ENCODE data around the gene PKHD1. TPM values are rescaled to one million over a fixed set of nuclear protein-coding genes. Genes with fewer than 3 reads are reported as not detected.

The PKHD1 gene
- total RNA-seq, 1 donor from 2014 or later: 0.49 TPM

DNA sequence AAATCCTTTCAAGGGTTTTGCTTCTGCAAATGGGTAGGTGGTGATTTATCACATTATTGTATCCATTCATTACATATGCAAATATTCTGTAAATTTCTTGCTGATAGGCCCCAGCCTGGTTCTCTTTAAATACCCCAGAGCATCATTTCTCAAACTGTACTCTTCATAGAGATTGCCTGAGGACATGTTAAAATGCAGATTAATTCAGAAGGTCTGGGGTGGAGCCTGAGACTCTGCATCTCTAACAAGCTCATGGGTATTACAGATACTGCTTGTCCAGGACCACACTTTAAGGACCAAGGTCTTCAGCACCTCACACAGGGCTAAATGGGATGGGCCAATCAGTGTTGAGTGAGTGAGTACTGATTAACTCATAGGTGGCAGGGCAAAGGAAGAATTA is 46.3 kb downstream of the PKHD1 start:
- intact Hi-C loops (cut with DNase I): no loop called here
- TF ChIP-seq CTCF (IDR thresholded peaks at IDR 0.05) (no peak), POLR2A (IDR thresholded peaks at IDR 0.05) (no peak), POLR2AphosphoS5 (IDR thresholded peaks at IDR 0.05; ENCODE audit: insufficient read depth in 1 of 2, low read depth in 1 of 2) (no peak)
- no peaks in the 10 kb centered on the region for H3K4me1 ChIP-seq
- H3K36me3 ChIP-seq: no peaks in the 10 kb centered on the region
- H3K9me3 ChIP-seq: no peaks in the 10 kb centered on the region
- H3K27ac ChIP-seq: no peak overlapping the region
- H3K4me3 ChIP-seq: no peak overlapping the region
- DNase-seq (ENCODE audit: extremely low spot score in 2 of 2): no peak
- H3K27me3 ChIP-seq: no peaks in the 10 kb centered on the region

GRCh38 chr6:52027699-52028098 is 59.7 kb downstream of the PKHD1 start:
- no peak for DNase-seq (ENCODE audit: extremely low spot score in 2 of 2)
- H3K27ac ChIP-seq: no peak overlapping the region
- no peaks in the 10 kb centered on the region for H3K27me3 ChIP-seq
- H3K4me3 ChIP-seq: no peak overlapping the region
- no peaks in the 10 kb centered on the region for H3K36me3 ChIP-seq
- no peaks in the 10 kb centered on the region for H3K4me1 ChIP-seq
- H3K9me3 ChIP-seq: no peaks in the 10 kb centered on the region
- TF ChIP-seq CTCF (IDR thresholded peaks at IDR 0.05) (no peak), POLR2AphosphoS5 (IDR thresholded peaks at IDR 0.05; ENCODE audit: insufficient read depth in 1 of 2, low read depth in 1 of 2) (no peak), POLR2A (IDR thresholded peaks at IDR 0.05) (no peak)
- intact Hi-C loops (cut with DNase I): no loop called here

DNA sequence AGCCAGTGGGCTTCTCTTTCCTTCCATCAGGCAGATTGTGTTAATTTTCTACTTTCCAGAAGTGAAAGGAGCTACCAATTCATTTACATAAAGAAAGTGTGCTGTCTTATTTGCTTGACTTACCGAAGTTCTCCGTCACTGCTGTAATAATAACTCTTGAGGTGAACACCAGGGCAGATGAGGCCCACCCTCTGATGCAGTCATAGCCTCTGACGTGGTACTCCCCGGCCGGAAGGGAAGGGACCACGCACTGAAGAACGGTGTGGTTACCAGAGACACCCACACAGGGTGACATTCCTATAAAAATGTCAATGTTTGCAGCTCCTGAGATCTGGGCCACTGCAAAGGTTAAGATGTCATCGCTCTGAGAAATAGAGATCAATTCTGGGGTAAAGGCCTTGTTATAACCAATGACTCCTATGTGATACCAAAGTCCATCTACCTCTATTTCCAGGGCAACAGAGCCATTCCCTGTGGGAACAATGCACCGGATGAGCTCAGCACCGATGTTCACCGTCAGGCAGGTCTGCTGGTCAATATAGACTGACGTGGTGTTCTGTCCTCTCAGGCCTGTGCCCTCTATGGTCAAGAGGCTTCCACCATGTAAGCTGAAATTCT is 62.9 kb downstream of the PKHD1 start:
- no peak overlapping the region for H3K4me3 ChIP-seq
- no peaks in the 10 kb centered on the region for H3K36me3 ChIP-seq
- no peak for DNase-seq (ENCODE audit: extremely low spot score in 2 of 2)
- intact Hi-C loops (cut with DNase I): no loop called here
- H3K9me3 ChIP-seq: no peaks in the 10 kb centered on the region
- H3K4me1 ChIP-seq: no peaks in the 10 kb centered on the region
- TF ChIP-seq POLR2A (IDR thresholded peaks at IDR 0.05): no peak
- TF ChIP-seq POLR2AphosphoS5 (IDR thresholded peaks at IDR 0.05; ENCODE audit: insufficient read depth in 1 of 2, low read depth in 1 of 2): no peak
- no peak for TF ChIP-seq CTCF (IDR thresholded peaks at IDR 0.05)
- H3K27me3 ChIP-seq: no peaks in the 10 kb centered on the region
- H3K27ac ChIP-seq: no peak overlapping the region

DNA sequence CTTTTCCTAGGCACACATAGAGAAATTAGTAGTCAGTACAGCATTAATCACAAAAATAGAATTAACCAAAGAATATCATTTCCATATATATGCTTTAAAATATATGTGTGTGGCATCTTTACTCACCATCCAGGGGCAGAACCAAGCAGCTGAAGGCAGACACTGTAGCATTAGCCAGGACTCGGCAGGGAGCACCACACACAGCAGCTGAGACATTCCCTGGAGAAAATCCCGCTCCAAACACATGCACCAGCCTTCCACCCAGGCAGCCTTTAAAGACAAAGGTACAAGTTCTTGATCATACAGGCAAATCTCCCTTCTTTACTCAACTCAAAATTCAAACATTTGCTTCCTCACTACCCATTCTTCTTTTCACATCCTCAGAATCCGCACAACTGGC is 64.7 kb downstream of the PKHD1 start:
- Histone ChIP-seq H3K27me3 (no peaks in the 10 kb centered on the region), H3K36me3 (no peaks in the 10 kb centered on the region), H3K9me3 (no peaks in the 10 kb centered on the region), H3K4me1 (no peaks in the 10 kb centered on the region), H3K27ac (no peak overlapping the region), H3K4me3 (no peak overlapping the region)
- TF ChIP-seq POLR2AphosphoS5 (IDR thresholded peaks at IDR 0.05; ENCODE audit: insufficient read depth in 1 of 2, low read depth in 1 of 2) (no peak), CTCF (IDR thresholded peaks at IDR 0.05) (no peak), POLR2A (IDR thresholded peaks at IDR 0.05) (no peak)
- intact Hi-C loops (cut with DNase I): no loop called here
- no peak for DNase-seq (ENCODE audit: extremely low spot score in 2 of 2)

DNA sequence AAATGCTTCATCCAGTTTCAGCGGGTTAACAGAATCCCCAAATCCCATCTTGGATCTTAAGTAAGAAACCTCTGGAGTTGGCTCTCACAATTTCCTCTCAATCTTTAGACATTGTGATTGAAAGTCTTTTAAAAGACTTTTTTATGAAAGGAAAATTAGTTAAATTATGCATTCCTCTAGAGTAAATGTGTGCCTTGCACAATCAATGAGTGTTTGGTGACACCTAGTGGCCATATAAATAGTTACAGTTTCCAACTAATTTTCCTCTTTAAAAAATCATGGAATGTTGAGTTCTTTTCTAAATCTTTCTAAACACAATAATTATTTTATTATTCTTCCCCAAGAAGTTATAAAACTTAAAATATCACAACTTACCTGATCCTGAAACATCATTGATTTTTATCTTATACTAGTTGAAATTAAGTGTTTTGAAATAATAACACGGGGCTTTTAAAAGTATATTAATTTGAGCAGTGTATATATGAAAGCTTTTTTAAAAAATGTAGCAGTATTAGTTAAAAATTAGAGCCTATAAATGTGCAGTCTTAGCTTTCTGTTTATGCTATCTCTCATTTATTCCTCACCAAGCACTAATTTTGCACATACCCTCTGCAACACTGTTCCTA is 66.4 kb downstream of the PKHD1 start:
- Histone ChIP-seq H3K9me3 (no peaks in the 10 kb centered on the region), H3K4me3 (no peak overlapping the region), H3K27me3 (no peaks in the 10 kb centered on the region), H3K4me1 (no peaks in the 10 kb centered on the region), H3K27ac (no peak overlapping the region), H3K36me3 (no peaks in the 10 kb centered on the region)
- TF ChIP-seq POLR2AphosphoS5 (IDR thresholded peaks at IDR 0.05; ENCODE audit: insufficient read depth in 1 of 2, low read depth in 1 of 2) (no peak), POLR2A (IDR thresholded peaks at IDR 0.05) (no peak), CTCF (IDR thresholded peaks at IDR 0.05) (peak; percentile 56 to 65 (median 63))
- DNase-seq (ENCODE audit: extremely low spot score in 2 of 2): no peak
- intact Hi-C loops (cut with DNase I): no loop called here
